Activated T-helper 1 cell treated with anti-CD3 and anti-CD28 coated beads, Interleukin-12 subunit alpha, Interleukin-12 subunit beta, Interleukin-2, Interleukin-4 antibody, amounts not matched to agents 30 ng/mL and 10 ng/mL and 1 ng/mL, durations not matched to agents 14 hours and 24 hours and 36 hours (primary cell): ENCODE results near the gene CBLB. TPM values are rescaled to one million over a fixed set of nuclear protein-coding genes. Genes with fewer than 3 reads are reported as not detected.

Experiments
- DNase-seq: peaks from one replicate; pipeline ENCODE4 v3.0.0; 2021; ENCODE audit warnings: low spot score
- H3K27ac Mint-ChIP-seq: one replicate; pipeline ENCODE4 v1.8.0; 2021; ENCODE audit warnings: mild to moderate bottlenecking, mixed read lengths
- H3K27me3 Mint-ChIP-seq: one replicate; pipeline ENCODE4 v1.8.0; 2022; ENCODE audit warnings: mild to moderate bottlenecking, moderate library complexity, mixed read lengths; ENCODE audit not compliant: insufficient read depth
- H3K36me3 Mint-ChIP-seq: one replicate; pipeline ENCODE4 v1.8.0; 2021; ENCODE audit warnings: low read depth, mixed read lengths
- H3K4me1 Mint-ChIP-seq: one replicate; pipeline ENCODE4 v1.8.0; 2021; ENCODE audit warnings: low read depth, mixed read lengths
- H3K4me3 Mint-ChIP-seq: one replicate; pipeline ENCODE4 v1.8.0; 2021; ENCODE audit warnings: mild to moderate bottlenecking, moderate library complexity, mixed read lengths
- H3K9me3 Mint-ChIP-seq: one replicate; pipeline ENCODE4 v1.8.0; 2021; ENCODE audit warnings: mixed read lengths
- intact Hi-C: fragments of 100-400 bp; cut with micrococcal nuclease; formaldehyde crosslinking; loops from one replicate; pipeline ENCODE4 v1.15.1; 2024
- total RNA-seq: library from RNA; stranded (reverse); gene quantifications from 2 replicates; pipeline ENCODE4 v1.2.3, GENCODE V29; 2022

CBLB gene
- total RNA-seq, 1 donor from 2014 or later = 213 TPM

- Mint-ChIP-seq H3K27me3 (no peaks in the 10 kb centered on the region), H3K4me3 (no peak overlapping the region), H3K36me3 (peaks cover 45% of the 10 kb centered on the region), H3K9me3 (peaks cover 4% of the 10 kb centered on the region), H3K4me1 (peaks cover 58% of the 10 kb centered on the region), H3K27ac (no peak overlapping the region)
- intact Hi-C loops = no loop called here
- DNase-seq = no peak
Observed at GRCh38 chr3:105786241-105786640, 82.6 kb downstream of the CBLB start.

- H3K4me3 Mint-ChIP-seq = no peak overlapping the region
- H3K4me1 Mint-ChIP-seq = peaks cover 58% of the 10 kb centered on the region
- DNase-seq = no peak
- peaks cover 47% of the 10 kb centered on the region for H3K36me3 Mint-ChIP-seq
- no peaks in the 10 kb centered on the region for H3K27me3 Mint-ChIP-seq
- peaks cover 4% of the 10 kb centered on the region for H3K9me3 Mint-ChIP-seq
- H3K27ac Mint-ChIP-seq = no peak overlapping the region
- intact Hi-C loops = no loop called here
Observed at GRCh38 chr3:105785803-105786202, 83.0 kb downstream of the CBLB start.

DNA sequence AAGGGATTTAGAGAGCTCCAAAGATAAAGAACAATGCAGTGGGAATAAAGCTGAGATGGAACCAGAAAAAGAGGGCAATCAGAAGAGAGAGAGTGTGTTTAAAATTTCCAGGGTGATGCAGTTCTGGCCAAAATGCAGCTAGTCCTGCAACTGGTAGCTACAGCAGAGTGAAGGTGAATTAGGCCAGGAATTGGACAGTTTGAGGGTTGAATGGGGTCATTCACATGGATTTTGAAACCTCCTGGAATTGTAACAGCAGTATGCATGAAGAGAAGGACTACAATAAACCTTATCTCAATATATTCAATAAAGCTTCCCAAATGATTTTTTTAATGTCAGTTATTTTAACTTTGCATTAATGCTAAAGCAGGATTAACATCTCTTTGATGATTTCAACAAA is 85.2 kb downstream of the CBLB start:
- Mint-ChIP-seq H3K36me3 (peaks cover 46% of the 10 kb centered on the region), H3K4me1 (peaks cover 61% of the 10 kb centered on the region), H3K27me3 (no peaks in the 10 kb centered on the region), H3K27ac (no peak overlapping the region), H3K9me3 (peaks cover 4% of the 10 kb centered on the region), H3K4me3 (no peak overlapping the region)
- intact Hi-C loops = no loop called here
- DNase-seq = no peak

- peaks cover 61% of the 10 kb centered on the region for H3K4me1 Mint-ChIP-seq
- H3K27me3 Mint-ChIP-seq = no peaks in the 10 kb centered on the region
- H3K4me3 Mint-ChIP-seq = peak overlapping the region; percentile 15
- H3K27ac Mint-ChIP-seq = peak overlapping the region; percentile 4
- peaks cover 44% of the 10 kb centered on the region for H3K36me3 Mint-ChIP-seq
- H3K9me3 Mint-ChIP-seq = peaks cover 4% of the 10 kb centered on the region
- no peak for DNase-seq
- intact Hi-C loops = no loop called here
Observed at GRCh38 chr3:105781871-105782270, 86.9 kb downstream of the CBLB start.

DNA sequence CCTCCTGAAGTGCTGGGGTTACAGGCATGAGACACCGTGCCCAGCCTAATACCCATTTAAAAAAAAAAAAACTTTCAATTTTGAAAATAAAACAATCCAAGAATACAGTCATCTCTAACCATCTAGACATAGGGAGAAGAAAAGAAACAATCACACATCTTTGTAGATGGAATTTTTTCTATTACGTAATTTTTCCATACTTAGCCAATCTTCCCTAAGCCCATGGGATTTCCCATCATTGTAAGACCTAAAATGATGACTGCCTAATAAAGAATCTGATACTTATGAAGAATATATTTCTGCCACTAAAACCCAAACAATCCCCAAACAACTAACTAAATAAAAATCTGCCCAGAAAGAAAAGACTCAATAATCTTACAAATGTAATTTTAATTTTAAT is 88.7 kb downstream of the CBLB start:
- H3K27me3 Mint-ChIP-seq = no peaks in the 10 kb centered on the region
- H3K4me3 Mint-ChIP-seq = no peak overlapping the region
- intact Hi-C loops = no loop called here
- H3K36me3 Mint-ChIP-seq = peaks cover 49% of the 10 kb centered on the region
- H3K4me1 Mint-ChIP-seq = peaks cover 61% of the 10 kb centered on the region
- DNase-seq = no peak
- peaks cover 4% of the 10 kb centered on the region for H3K9me3 Mint-ChIP-seq
- H3K27ac Mint-ChIP-seq = no peak overlapping the region

DNA sequence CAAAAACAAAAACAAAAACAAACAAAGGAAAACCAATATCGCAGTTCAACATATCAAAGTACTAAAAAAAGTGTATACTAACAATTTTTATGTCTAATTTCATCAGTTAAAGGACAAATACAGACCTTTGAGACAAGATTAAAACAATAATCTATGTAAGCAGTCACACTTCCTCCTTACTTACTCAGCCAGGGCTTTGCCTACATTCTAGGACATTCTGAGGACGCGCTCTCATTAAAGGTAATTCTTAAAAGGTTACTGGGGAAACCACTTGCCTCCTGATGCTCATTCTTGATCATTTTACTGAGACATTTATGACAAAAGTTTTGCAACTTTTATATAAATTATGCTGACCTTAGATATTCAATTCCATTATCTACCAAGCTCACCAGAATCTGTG is 93.4 kb downstream of the CBLB start:
- no peak for DNase-seq
- Mint-ChIP-seq H3K27ac (peak overlapping the region; percentile 45), H3K4me1 (peaks cover 74% of the 10 kb centered on the region), H3K4me3 (no peak overlapping the region), H3K27me3 (no peaks in the 10 kb centered on the region), H3K36me3 (peaks cover 67% of the 10 kb centered on the region), H3K9me3 (peaks cover 7% of the 10 kb centered on the region)
- intact Hi-C loops = no loop called here

- intact Hi-C loops = loop anchor here (1.0 to 5.0 kb wide), 8 partner anchors 10 to 654 kb away; no protein-coding TSS in a partner anchor
- Mint-ChIP-seq H3K9me3 (peaks cover 10% of the 10 kb centered on the region), H3K4me3 (no peak overlapping the region), H3K27me3 (no peaks in the 10 kb centered on the region), H3K4me1 (peaks cover 71% of the 10 kb centered on the region), H3K27ac (peak overlapping the region; percentile 76), H3K36me3 (peaks cover 66% of the 10 kb centered on the region)
- DNase-seq = no peak
Observed at GRCh38 chr3:105774444-105775180, 94.2 kb downstream of the CBLB start.

DNA sequence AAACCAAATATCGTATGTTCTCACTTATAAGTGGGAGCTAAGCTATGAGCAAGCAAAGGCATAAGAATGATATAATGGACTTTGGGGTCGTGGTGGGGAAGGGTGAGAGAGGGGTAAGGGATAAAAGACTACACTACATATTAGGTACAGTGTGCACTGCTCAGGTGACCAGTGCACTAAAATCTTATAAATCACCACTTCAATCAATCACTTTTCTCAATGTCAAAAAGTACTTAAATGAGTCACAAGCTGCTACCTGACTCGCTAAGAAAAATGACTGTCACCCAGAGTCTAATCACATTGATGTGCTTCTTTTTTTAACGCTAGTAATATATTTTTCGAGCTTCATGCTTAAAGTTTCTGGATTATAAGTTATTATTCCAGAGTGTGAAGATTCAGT is 95.5 kb downstream of the CBLB start:
- Mint-ChIP-seq H3K9me3 (peaks cover 12% of the 10 kb centered on the region), H3K36me3 (peaks cover 73% of the 10 kb centered on the region), H3K27ac (no peak overlapping the region), H3K4me3 (no peak overlapping the region), H3K4me1 (peaks cover 80% of the 10 kb centered on the region), H3K27me3 (no peaks in the 10 kb centered on the region)
- intact Hi-C loops = loop anchor here (5.0 kb wide), 1 partner anchor 96 kb away; no protein-coding TSS in a partner anchor
- DNase-seq = no peak

DNA sequence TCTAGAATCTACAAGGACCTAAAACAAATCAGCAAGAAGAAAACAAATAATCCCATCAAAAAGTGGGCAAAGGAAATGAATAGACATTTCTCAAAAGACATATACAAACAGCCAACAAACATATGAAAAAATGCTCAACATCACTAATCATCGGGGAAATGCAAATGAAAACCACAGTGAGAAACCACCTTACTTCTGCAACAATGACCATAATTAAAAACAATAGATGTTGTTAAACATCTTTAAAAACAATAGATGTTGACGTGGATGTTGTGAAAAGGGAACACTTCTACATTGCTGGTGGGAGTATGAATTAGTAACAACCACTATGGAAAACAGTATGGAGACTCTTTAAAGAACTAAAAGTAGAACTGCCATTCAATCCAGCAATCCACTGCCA is 96.2 kb downstream of the CBLB start:
- Mint-ChIP-seq H3K27ac (no peak overlapping the region), H3K27me3 (no peaks in the 10 kb centered on the region), H3K9me3 (peaks cover 12% of the 10 kb centered on the region), H3K4me3 (no peak overlapping the region), H3K4me1 (peaks cover 80% of the 10 kb centered on the region), H3K36me3 (peaks cover 74% of the 10 kb centered on the region)
- no peak for DNase-seq
- intact Hi-C loops = loop anchor here (5.0 kb wide), 1 partner anchor 95 kb away; no protein-coding TSS in a partner anchor

DNA sequence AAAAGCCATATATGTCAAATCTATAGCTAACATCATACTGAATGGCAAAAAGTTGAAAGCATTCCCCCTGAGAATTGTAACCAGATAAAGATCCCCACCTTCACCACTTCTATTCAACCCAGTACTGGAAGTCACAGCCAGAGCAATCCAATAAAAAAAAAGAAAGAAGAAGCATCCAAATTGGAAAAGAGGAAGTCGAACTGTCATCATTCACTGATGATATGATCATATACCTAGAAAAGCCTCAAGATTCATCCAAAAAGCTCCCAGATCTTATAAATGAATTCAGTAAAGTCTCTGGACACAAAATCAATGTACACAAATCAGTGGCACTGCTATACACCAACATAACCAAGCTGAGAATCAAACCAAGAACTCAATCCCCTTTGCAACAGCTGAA is 97.4 kb downstream of the CBLB start:
- Mint-ChIP-seq H3K4me3 (no peak overlapping the region), H3K36me3 (peaks cover 68% of the 10 kb centered on the region), H3K9me3 (peaks cover 12% of the 10 kb centered on the region), H3K27me3 (no peaks in the 10 kb centered on the region), H3K27ac (peak overlapping the region; percentile 37), H3K4me1 (peaks cover 86% of the 10 kb centered on the region)
- intact Hi-C loops = loop anchor here (5.0 kb wide), 1 partner anchor 94 kb away; no protein-coding TSS in a partner anchor
- DNase-seq = no peak

DNA sequence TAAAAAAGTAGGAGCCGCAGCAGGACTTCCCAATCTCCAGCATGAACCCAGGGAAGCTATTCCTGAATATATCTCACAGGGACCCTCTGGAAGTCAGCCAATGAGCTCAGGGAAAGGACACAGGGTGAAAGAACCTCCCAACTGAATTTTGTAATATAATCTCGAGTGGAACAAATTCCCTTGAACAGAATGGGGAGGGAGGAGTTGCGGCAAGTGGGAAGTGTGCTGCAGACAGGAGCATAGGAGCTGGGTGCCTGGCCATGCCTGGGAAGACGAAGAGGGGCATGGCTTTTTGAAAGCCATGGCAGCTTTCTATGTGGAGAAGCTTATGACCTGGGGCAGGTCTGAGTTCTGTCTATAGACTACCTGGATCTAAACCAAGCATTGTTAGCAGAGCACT is 98.4 kb downstream of the CBLB start:
- H3K4me3 Mint-ChIP-seq = no peak overlapping the region
- peaks cover 12% of the 10 kb centered on the region for H3K9me3 Mint-ChIP-seq
- no peak for DNase-seq

GRCh38 chr3:105767776-105768175 is 101.0 kb downstream of the CBLB start:
- Mint-ChIP-seq H3K9me3 (peaks cover 24% of the 10 kb centered on the region), H3K27ac (no peak overlapping the region), H3K4me1 (peaks cover 94% of the 10 kb centered on the region), H3K4me3 (no peak overlapping the region), H3K27me3 (no peaks in the 10 kb centered on the region), H3K36me3 (peaks cover 67% of the 10 kb centered on the region)
- intact Hi-C loops = no loop called here
- DNase-seq = no peak

More for the DNA sequence above, 98.4 kb downstream of the CBLB start:
- Mint-ChIP-seq H3K36me3 (peaks cover 67% of the 10 kb centered on the region), H3K27ac (no peak overlapping the region), H3K27me3 (no peaks in the 10 kb centered on the region), H3K4me1 (peaks cover 91% of the 10 kb centered on the region)
- intact Hi-C loops = loop anchor here (5.0 kb wide), 1 partner anchor 93 kb away; no protein-coding TSS in a partner anchor

- H3K36me3 Mint-ChIP-seq = peaks cover 67% of the 10 kb centered on the region
- no peaks in the 10 kb centered on the region for H3K27me3 Mint-ChIP-seq
- no peak overlapping the region for H3K27ac Mint-ChIP-seq
- no peak for DNase-seq
- peaks cover 24% of the 10 kb centered on the region for H3K9me3 Mint-ChIP-seq
- peaks cover 90% of the 10 kb centered on the region for H3K4me1 Mint-ChIP-seq
- intact Hi-C loops = no loop called here
- peak overlapping the region; percentile 40 for H3K4me3 Mint-ChIP-seq
Observed at GRCh38 chr3:105767216-105767615, 101.6 kb downstream of the CBLB start.
